Measurements from ENCODE around the gene CATSPER4.

DNA sequence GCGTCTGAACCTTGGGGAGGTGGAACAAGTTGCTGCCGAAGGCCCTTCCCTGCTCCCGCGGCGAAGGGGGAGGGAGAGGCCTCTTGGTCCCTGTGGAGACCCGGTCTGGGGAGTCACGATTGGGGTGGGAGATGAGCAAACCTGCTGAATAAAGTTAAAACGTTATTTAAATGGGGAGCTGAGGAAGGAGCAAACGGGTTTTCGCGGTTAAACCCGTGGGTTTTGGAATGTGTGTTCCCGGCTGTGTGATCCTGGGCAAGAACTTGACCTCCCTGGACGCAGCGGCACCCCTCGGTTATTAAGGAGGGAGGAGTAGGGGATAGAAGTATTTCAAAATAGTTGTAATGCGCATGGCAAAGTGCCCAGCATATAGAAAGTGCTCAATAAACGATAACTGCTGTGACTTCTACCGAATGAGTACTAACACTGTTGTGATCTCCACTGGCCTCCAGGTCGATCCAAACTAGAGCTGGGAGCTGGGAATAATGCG is 28.1 kb upstream of the CATSPER4 start:
- TF ChIP-seq EZH2phosphoT487 (IDR thresholded peaks at IDR 0.05; ENCODE audit: unreplicated experiment), result no peak
- TF ChIP-seq, protein P1, sequence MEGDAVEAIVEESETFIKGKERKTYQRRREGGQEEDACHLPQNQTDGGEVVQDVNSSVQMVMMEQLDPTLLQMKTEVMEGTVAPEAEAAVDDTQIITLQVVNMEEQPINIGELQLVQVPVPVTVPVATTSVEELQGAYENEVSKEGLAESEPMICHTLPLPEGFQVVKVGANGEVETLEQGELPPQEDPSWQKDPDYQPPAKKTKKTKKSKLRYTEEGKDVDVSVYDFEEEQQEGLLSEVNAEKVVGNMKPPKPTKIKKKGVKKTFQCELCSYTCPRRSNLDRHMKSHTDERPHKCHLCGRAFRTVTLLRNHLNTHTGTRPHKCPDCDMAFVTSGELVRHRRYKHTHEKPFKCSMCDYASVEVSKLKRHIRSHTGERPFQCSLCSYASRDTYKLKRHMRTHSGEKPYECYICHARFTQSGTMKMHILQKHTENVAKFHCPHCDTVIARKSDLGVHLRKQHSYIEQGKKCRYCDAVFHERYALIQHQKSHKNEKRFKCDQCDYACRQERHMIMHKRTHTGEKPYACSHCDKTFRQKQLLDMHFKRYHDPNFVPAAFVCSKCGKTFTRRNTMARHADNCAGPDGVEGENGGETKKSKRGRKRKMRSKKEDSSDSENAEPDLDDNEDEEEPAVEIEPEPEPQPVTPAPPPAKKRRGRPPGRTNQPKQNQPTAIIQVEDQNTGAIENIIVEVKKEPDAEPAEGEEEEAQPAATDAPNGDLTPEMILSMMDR (conservative IDR thresholded peaks at IDR 0.05; ENCODE audit: low read depth in 2 of 2), result no peak
- TF ChIP-seq, protein P2, sequence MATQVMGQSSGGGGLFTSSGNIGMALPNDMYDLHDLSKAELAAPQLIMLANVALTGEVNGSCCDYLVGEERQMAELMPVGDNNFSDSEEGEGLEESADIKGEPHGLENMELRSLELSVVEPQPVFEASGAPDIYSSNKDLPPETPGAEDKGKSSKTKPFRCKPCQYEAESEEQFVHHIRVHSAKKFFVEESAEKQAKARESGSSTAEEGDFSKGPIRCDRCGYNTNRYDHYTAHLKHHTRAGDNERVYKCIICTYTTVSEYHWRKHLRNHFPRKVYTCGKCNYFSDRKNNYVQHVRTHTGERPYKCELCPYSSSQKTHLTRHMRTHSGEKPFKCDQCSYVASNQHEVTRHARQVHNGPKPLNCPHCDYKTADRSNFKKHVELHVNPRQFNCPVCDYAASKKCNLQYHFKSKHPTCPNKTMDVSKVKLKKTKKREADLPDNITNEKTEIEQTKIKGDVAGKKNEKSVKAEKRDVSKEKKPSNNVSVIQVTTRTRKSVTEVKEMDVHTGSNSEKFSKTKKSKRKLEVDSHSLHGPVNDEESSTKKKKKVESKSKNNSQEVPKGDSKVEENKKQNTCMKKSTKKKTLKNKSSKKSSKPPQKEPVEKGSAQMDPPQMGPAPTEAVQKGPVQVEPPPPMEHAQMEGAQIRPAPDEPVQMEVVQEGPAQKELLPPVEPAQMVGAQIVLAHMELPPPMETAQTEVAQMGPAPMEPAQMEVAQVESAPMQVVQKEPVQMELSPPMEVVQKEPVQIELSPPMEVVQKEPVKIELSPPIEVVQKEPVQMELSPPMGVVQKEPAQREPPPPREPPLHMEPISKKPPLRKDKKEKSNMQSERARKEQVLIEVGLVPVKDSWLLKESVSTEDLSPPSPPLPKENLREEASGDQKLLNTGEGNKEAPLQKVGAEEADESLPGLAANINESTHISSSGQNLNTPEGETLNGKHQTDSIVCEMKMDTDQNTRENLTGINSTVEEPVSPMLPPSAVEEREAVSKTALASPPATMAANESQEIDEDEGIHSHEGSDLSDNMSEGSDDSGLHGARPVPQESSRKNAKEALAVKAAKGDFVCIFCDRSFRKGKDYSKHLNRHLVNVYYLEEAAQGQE (IDR thresholded peaks at IDR 0.05; ENCODE audit: unreplicated experiment), result no peak
- no peak for TF ChIP-seq CREB1 (CRISPR knock-in tag; IDR thresholded peaks at IDR 0.05; ENCODE audit: low read depth)
- TF ChIP-seq EZH2 (IDR thresholded peaks at IDR 0.05; ENCODE audit: low read depth, unreplicated experiment), result peak; percentile 74
- TF ChIP-seq STAT1 (IDR thresholded peaks at IDR 0.05; ENCODE audit: unreplicated experiment), result no peak
- no peak for TF ChIP-seq JUNB (IDR thresholded peaks at IDR 0.05; ENCODE audit: unreplicated experiment)
- no peak for TF ChIP-seq POLR2AphosphoS5 (IDR thresholded peaks at IDR 0.05; ENCODE audit: low read depth)
- TF ChIP-seq, protein P3, sequence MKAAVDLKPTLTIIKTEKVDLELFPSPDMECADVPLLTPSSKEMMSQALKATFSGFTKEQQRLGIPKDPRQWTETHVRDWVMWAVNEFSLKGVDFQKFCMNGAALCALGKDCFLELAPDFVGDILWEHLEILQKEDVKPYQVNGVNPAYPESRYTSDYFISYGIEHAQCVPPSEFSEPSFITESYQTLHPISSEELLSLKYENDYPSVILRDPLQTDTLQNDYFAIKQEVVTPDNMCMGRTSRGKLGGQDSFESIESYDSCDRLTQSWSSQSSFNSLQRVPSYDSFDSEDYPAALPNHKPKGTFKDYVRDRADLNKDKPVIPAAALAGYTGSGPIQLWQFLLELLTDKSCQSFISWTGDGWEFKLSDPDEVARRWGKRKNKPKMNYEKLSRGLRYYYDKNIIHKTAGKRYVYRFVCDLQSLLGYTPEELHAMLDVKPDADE (IDR thresholded peaks at IDR 0.05), result no peak
- TF ChIP-seq ZNF114 (CRISPR knock-in tag; IDR thresholded peaks at IDR 0.05), result no peak
- no peak for TF ChIP-seq NANOG (IDR thresholded peaks at IDR 0.05; ENCODE audit: borderline replicate concordance)

Measured in GM23338 (cell line).